DOHH2 (cell line): ENCODE data around the gene IGSF5.

Source experiments
- EZH2phosphoT487 ChIP-seq: fragments of 200-600 bp; sonication (generic); IDR thresholded peaks from 2 replicates; pipeline ENCODE4 v1.6.1; 2017; ENCODE audit warnings: borderline replicate concordance, mild to moderate bottlenecking, antibody characterized with exemption, low read length, moderate library complexity, mixed read lengths
- TF ChIP-seq, protein P1 (sequence below): fragments of 200-600 bp; sonication (generic); IDR thresholded peaks from one replicate; pipeline ENCODE4 v1.5.1; 2014; ENCODE audit warnings: antibody characterized with exemption, mild to moderate bottlenecking, low read depth, low read length; ENCODE audit not compliant: poor library complexity, severe bottlenecking

DNA sequence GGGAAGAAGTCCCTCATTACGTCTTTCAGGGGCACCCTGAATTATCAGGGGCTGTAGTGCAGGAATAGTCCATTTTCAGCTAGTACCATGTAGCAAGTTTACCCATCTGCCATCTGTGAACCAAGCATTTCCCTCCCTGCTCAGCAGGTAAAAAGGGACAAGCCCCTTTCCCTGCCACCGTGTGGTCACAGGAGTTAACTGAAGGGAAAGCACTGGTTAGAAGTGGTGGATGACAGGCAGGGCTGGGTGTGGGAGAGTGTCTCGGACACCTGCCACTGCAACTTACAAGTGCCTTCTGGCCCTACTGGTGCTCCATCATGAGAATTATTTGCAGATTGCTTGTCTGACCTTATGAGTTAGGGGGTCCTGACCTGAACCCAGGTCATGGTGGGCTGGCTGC is 32.0 kb upstream of the IGSF5 start:
- TF ChIP-seq, protein P1, sequence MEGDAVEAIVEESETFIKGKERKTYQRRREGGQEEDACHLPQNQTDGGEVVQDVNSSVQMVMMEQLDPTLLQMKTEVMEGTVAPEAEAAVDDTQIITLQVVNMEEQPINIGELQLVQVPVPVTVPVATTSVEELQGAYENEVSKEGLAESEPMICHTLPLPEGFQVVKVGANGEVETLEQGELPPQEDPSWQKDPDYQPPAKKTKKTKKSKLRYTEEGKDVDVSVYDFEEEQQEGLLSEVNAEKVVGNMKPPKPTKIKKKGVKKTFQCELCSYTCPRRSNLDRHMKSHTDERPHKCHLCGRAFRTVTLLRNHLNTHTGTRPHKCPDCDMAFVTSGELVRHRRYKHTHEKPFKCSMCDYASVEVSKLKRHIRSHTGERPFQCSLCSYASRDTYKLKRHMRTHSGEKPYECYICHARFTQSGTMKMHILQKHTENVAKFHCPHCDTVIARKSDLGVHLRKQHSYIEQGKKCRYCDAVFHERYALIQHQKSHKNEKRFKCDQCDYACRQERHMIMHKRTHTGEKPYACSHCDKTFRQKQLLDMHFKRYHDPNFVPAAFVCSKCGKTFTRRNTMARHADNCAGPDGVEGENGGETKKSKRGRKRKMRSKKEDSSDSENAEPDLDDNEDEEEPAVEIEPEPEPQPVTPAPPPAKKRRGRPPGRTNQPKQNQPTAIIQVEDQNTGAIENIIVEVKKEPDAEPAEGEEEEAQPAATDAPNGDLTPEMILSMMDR, result no peak
- no peak for TF ChIP-seq EZH2phosphoT487
